ENCODE data around the gene GLDN.
"Not testable (repeated sequence)": the region's sequence is repeated elsewhere in the genome, so short reads cannot be mapped to it uniquely, and the experiment has no call there.

Gene GLDN

GRCh38 chr15:51403072-51403878 is 61.8 kb downstream of the GLDN start:
- TF ChIP-seq CTCF (IDR thresholded peaks at IDR 0.05; ENCODE audit: low read depth, low read length, missing control alignments) = peak; percentile 61
- no peak for DNase-seq (ENCODE audit: low read depth)
- H3K4me3 ChIP-seq (ENCODE audit: low read depth, low read length) = no peak overlapping the region

GRCh38 chr15:51403946-51404695 is 62.7 kb downstream of the GLDN start:
- H3K4me3 ChIP-seq (ENCODE audit: low read depth, low read length) = no peak overlapping the region
- no peak for TF ChIP-seq CTCF (IDR thresholded peaks at IDR 0.05; ENCODE audit: low read depth, low read length, missing control alignments)
- no peak for DNase-seq (ENCODE audit: low read depth)

- DNase-seq (ENCODE audit: low read depth) = no peak
- no peak overlapping the region for H3K4me3 ChIP-seq (ENCODE audit: low read depth, low read length)
- TF ChIP-seq CTCF (IDR thresholded peaks at IDR 0.05; ENCODE audit: low read depth, low read length, missing control alignments) = no peak
Measured at GRCh38 chr15:51405693-51406523, 64.5 kb downstream of the GLDN start.

- DNase-seq (ENCODE audit: low read depth) = no peak
- TF ChIP-seq CTCF (IDR thresholded peaks at IDR 0.05; ENCODE audit: low read depth, low read length, missing control alignments) = no peak
- H3K4me3 ChIP-seq (ENCODE audit: low read depth, low read length) = no peak overlapping the region
Measured at GRCh38 chr15:51414256-51414860, 72.9 kb downstream of the GLDN start.

- no peak overlapping the region for H3K4me3 ChIP-seq (ENCODE audit: low read depth, low read length)
- DNase-seq (ENCODE audit: low read depth) = no peak
- TF ChIP-seq CTCF (IDR thresholded peaks at IDR 0.05; ENCODE audit: low read depth, low read length, missing control alignments) = no peak
Measured at GRCh38 chr15:51416129-51416528, 74.7 kb downstream of the GLDN start.

GRCh38 chr15:51423040-51423439 is 81.6 kb downstream of the GLDN start:
- DNase-seq (ENCODE audit: low read depth); H3K4me3 ChIP-seq (ENCODE audit: low read depth, low read length): not testable (repeated sequence)

All from GM12864 (cell line).